PC-9 (cell line): ENCODE measurements around the gene SLC5A1.

Source experiments
- EZH2 ChIP-seq: fragments of 200-600 bp; sonication (generic); IDR thresholded peaks from 2 replicates; pipeline ENCODE4 v1.8.0; 2017; ENCODE audit warnings: antibody characterized with exemption, low read depth
- TF ChIP-seq, protein P1 (sequence below): fragments of 200-600 bp; sonication (generic); conservative IDR thresholded peaks from 2 replicates; pipeline ENCODE4 v1.6.1; 2017; ENCODE audit warnings: mixed run types, antibody characterized with exemption, mild to moderate bottlenecking, moderate library complexity

DNA sequence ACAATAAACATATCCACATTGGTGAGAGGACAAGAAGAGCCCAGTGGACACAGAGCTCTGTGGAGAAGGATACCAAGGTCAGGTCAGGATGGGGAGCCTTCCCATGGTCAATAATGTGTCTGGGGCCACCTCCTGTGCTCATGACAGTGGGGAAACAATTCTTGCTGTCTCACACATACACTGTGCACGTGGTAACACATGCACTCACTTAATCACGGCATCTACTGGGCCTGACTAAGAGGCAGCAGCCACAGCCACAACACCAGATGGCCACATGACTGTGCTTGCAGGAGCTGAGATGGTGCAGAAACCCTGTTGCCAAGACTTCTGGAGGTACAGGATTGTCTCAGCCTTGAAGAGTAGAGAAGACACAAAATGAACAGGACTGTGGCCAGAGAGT lies 87.4 kb downstream of the SLC5A1 start:
- TF ChIP-seq, protein P1, sequence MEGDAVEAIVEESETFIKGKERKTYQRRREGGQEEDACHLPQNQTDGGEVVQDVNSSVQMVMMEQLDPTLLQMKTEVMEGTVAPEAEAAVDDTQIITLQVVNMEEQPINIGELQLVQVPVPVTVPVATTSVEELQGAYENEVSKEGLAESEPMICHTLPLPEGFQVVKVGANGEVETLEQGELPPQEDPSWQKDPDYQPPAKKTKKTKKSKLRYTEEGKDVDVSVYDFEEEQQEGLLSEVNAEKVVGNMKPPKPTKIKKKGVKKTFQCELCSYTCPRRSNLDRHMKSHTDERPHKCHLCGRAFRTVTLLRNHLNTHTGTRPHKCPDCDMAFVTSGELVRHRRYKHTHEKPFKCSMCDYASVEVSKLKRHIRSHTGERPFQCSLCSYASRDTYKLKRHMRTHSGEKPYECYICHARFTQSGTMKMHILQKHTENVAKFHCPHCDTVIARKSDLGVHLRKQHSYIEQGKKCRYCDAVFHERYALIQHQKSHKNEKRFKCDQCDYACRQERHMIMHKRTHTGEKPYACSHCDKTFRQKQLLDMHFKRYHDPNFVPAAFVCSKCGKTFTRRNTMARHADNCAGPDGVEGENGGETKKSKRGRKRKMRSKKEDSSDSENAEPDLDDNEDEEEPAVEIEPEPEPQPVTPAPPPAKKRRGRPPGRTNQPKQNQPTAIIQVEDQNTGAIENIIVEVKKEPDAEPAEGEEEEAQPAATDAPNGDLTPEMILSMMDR, result no peak
- no peak for TF ChIP-seq EZH2
